GM19463 (cell line): ENCODE measurements around the gene HIP1R.

ENCODE experiments used
- ATAC-seq: cut with Tn5 transposase; IDR thresholded peaks from one replicate; pipeline ENCODE4 v1.9.1; 2021; ENCODE audit warnings: mild to moderate bottlenecking, moderate library complexity; ENCODE audit not compliant: unreplicated experiment

HIP1R gene

DNA sequence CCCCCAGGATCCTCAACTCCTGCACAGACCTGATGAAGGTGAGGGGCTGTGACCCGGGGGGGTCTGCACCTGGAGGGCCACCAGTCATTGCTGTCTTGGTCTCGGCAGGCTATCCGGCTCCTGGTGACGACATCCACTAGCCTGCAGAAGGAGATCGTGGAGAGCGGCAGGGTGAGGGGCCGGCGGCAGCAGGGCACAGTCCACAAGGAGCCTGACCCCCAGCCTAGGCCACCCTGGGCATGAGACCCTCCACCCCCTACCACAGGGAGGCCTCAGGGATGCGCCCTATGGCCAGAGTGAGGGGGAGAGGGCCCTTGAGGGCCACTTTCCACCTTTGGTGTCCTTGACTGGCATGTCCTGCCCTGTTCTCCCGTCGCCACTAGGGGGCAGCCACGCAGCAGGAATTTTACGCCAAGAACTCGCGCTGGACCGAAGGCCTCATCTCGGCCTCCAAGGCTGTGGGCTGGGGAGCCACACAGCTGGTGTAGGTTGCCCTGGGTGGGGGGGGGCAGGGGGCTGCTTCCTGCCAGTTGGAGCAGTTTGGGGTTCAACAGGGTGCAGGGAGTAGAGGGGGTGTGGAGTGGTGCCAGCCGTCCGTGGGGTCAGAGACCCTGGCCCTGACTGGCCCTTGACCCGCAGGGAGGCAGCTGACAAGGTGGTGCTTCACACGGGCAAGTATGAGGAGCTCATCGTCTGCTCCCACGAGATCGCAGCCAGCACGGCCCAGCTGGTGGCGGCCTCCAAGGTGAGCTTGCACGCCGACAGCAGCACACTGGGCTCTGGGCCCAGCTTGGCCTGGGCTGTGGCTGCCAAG, 25.0 kb downstream of the HIP1R start:
- ATAC-seq = no peak

GRCh38 chr12:122860854-122861586, 25.8 kb downstream of the HIP1R start:
- ATAC-seq = no peak

DNA sequence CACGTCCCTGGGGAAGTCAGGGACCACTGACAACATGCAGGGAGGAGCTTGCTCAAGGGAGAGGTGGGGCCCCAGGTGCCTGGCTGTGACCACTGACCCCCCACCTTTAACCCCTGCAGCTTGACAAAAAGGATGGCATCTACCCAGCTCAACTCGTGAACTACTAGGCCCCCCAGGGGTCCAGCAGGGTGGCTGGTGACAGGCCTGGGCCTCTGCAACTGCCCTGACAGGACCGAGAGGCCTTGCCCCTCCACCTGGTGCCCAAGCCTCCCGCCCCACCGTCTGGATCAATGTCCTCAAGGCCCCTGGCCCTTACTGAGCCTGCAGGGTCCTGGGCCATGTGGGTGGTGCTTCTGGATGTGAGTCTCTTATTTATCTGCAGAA, 26.3 kb downstream of the HIP1R start:
- ATAC-seq = no peak

GRCh38 chr12:122862110-122862634, 26.9 kb downstream of the HIP1R start:
- no peak for ATAC-seq

GRCh38 chr12:122862872-122863701, 27.8 kb downstream of the HIP1R start:
- ATAC-seq = no peak

DNA sequence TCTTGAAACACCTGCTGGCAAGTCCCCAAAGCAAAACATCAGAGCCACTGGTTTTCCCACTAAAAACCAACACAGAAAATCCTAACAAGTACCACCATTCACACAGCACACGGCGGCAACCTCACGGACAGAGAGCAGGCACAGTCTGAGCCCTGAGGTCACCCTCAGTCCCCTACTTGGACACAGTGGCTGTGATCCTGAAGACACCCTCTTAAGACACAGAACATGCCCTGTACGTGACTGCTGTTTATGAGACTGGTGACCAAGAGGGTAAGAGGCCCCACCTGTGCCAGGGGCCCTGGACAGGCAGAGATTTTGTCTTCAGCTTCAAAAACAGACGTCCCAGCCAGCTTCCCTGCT, 29.6 kb downstream of the HIP1R start:
- no peak for ATAC-seq

DNA sequence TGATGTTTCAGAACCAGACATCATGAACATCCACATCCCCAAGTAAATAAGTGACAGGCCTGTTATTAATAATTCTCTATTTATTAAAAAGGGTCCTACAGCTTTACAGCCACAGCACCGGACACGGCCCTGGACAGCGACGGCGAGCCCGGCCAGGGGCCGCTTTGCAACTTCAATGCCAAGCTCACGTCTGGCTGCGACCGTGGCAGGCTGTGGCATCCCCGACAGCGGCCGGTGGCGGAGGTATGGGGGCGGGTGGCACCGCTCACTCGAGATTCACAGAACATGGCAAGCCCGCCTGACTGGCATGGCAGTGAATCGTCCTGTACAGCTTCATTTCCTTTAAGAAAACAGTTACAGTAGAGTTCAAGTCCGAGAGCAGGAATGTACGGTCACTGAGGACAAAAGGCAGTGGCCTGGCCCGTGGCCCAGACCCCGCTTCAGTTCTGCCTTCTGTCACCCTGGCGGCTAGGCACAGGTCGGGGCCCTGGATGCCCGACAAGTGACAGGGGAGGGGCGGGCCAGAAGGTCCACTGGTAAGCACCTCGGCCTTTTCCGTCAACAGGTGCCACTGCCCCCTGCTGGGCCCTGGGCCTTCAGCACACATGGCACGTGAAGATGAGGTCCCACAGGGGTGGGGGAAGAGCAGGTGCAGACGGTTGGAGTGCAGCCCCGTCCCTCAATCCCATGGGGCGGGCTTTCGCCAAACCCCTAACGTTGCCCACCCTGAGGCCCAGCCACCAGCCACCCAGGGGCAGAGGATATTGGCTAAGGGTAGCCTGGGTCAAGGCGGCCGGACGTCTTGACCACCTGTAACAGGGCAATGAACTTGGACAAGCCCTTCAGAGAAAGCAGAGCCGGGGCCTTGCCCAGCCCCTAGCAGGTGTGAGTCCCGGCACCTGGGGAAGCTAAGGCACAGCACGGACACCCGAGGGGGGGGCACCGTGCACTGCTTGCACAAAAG, 30.3 kb downstream of the HIP1R start:
- no peak for ATAC-seq

DNA sequence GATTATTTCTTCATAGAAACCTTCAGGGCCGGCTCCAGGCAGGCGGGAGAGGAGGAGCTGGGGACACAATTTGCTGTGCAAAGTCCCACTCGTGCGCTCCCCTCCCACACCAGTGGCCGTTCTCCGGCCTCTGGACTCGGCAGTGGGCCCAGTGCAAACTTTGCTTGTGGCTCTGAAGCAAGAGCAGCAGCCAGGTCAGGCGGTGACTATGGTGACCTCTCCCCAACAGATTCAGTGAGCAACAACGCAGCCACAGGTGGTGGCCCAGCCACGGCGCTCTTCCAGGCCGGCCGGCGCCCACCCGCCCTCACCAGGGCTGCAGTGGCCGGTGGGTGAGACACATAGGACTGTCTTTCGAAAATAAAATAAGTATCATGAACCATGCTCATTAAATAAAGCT, 31.1 kb downstream of the HIP1R start:
- ATAC-seq = no peak

GRCh38 chr12:122866950-122867607, 31.8 kb downstream of the HIP1R start:
- ATAC-seq = no peak

- no peak for ATAC-seq
Measured at GRCh38 chr12:122867691-122868461, 32.6 kb downstream of the HIP1R start.

- ATAC-seq = no peak
Measured at GRCh38 chr12:122868471-122869177, 33.4 kb downstream of the HIP1R start.

DNA sequence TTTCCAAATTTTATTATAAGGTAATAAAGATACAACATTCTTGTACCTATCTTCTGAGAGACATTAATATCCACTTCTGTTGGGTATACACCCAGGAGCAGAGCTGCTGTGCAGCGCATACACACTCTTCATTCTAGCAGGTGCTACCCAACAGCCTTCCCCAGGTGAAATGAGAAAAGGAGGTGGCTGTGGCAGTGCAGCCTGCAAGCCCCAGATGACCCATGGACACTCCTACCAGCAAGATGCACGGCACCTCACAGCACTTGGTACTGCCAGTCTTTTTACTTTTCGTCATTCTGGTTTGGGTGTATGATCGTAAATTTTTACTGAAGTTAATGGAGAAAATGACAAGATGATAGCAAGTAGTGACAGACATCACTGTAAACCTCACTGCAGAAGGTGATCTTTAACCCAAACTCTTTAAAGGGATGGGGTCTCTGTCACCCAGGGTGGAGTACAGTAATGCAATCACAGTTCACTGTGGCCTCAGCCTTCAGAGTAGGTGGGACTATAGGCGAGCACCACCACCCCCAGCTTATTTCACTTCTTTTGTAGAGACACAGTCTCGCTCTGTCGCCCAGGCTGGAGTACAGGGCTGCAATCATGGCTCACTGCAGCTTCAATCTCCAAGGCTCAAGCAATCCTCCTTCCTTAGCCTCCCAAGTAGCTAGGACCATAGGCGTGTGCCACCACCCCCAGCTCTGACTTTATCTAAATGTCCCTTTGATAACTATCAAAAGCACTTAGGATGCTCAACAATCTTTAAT, 34.1 kb downstream of the HIP1R start:
- no peak for ATAC-seq

DNA sequence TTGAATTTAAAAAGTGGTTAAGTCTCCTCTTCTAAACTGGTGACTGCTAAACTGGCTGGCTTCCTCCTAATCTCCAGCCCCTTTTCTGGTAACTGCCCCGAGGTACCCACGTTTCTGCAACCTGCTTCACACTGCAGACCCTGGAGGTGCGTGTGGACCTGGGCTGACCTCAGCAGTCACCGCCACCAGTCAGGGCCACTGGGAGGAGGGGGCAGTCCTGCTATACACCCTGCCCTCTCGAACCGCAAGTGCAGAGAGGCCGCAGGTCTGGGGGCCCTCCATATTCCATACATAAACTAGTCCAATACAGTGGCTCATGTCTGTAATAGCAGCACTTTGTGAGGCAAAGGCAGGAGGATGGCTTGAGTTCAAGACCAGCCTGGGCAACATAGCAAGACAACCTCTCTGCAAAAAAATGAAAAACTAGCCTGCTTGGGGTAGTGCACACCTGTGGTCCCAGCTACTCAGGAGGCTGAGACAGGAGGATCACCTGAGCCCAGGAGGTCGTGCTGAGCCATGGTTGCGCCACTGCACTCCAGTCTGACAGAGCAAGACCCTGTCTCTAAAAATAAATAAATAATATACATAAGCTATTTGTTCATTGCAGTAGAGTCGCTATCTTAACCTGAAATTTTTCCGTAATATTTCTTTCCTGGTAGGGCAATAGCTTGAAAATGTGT, 35.0 kb downstream of the HIP1R start:
- no peak for ATAC-seq

DNA sequence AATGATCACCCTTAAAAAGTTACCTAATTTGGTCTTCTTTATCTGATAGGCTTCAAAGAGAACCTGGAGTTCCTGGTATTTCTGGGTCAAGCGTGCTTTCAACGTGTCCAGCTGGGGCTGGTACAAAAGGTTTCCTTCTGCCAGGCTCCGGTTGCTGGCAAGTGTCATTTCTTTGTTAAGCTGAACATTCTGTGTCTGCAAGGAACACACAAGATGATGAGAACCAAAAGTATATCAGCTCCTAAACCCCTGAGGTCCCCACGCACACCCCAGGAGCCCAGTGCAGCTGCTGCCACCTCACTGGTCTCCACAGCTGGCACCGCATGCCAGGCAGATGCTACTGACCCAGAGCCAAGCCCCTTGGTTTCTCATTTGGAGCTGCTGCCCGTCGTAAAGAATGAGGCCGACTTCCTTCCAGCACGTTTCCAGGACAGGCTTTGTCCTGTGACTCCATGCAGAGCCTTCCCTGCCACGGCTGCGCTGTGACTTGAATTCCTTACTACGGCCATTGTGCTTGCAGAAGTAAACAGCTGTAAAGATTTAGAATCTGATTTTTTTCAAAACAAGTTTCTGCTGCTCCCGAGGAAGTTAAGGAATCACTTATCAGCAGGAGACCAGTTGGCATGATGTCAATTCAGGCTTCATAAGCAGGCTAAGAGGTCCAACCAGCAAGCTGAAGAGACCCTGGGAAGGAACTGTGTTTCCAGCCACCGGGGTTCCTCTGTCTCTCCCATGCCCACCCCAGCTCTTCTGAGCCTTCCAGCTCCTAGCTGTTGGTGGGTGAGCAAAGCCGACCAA, 35.8 kb downstream of the HIP1R start:
- no peak for ATAC-seq

DNA sequence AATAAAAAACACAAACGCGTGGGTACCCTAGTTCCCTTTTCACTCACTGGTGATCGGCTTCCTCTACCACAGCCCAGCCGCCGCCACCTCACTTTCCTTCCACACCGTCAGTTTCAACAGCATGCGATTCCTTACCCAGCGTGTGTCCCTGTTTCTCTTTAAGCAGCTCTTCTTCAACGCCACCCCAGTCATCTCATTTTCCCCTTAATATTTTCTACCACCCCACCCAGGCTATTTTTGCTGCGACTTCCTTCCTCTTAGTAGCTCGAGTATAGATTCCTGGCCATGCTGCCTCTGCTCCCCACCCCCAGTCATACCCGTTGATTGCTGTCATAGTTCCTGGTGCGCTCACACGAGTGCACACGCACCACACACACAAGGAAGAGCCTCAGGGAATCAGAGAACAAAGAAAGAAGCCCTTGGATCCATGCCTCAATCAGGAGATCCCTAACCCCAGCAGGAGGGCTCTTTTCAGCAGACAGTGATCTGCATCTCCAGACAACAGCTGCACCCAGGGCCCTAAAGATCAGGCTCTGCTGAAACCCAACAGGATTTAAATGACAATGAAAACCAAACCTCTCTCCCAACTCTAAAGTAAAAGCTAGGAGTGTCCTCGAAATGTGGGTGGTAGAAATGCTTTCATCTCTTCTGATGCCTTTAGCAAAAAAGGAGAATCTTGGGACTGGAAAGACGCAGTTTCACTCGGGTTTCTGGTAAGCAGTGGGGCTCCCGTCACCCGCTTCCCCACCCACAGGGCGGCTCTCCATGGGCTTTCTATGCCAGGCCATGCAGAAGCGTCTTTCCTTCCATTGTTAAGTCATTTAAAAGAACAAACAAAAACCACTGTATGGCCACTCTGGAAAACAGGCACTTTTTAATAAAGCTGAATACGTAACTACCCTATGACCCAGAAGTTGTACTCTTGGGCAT, 36.9 kb downstream of the HIP1R start:
- ATAC-seq = peak; percentile 38
